Measurements from ENCODE around the gene ZFP36L1. TPM values are rescaled to one million over a fixed set of nuclear protein-coding genes. Genes with fewer than 3 reads are reported as not detected.

Gene ZFP36L1
- total RNA-seq, 1 donor from 2014 or later = 48.0 TPM

- peaks cover 54% of the 10 kb centered on the region for H3K4me1 ChIP-seq
- DNase-seq = no peak
- intact Hi-C loops (cut with micrococcal nuclease) = no loop called here
- TF ChIP-seq CTCF (IDR thresholded peaks at IDR 0.05; ENCODE audit: borderline replicate concordance) = no peak
- no peak overlapping the region for H3K4me3 ChIP-seq
- H3K9me3 ChIP-seq (replicated peaks) = no peaks in the 10 kb centered on the region
- no peaks in the 10 kb centered on the region for H3K27me3 ChIP-seq (ENCODE audit: low read depth)
- no peaks in the 10 kb centered on the region for H3K36me3 ChIP-seq
- peak overlapping the region; percentile 83 for H3K27ac ChIP-seq (replicated peaks)
Observed at GRCh38 chr14:68761391-68761790, 31.5 kb downstream of the ZFP36L1 start.

- Histone ChIP-seq H3K27ac (replicated peaks) (no peak overlapping the region), H3K4me1 (peaks cover 54% of the 10 kb centered on the region), H3K4me3 (no peak overlapping the region), H3K36me3 (no peaks in the 10 kb centered on the region), H3K27me3 (ENCODE audit: low read depth) (no peaks in the 10 kb centered on the region), H3K9me3 (replicated peaks) (no peaks in the 10 kb centered on the region)
- TF ChIP-seq CTCF (IDR thresholded peaks at IDR 0.05; ENCODE audit: borderline replicate concordance) = no peak
- intact Hi-C loops (cut with micrococcal nuclease) = no loop called here
- DNase-seq = no peak
Observed at GRCh38 chr14:68760761-68761160, 32.1 kb downstream of the ZFP36L1 start.

GRCh38 chr14:68759937-68760336 is 32.9 kb downstream of the ZFP36L1 start:
- no peak overlapping the region for H3K27ac ChIP-seq (replicated peaks)
- no peaks in the 10 kb centered on the region for H3K9me3 ChIP-seq (replicated peaks)
- intact Hi-C loops (cut with micrococcal nuclease) = no loop called here
- H3K4me1 ChIP-seq = peaks cover 54% of the 10 kb centered on the region
- H3K4me3 ChIP-seq = no peak overlapping the region
- TF ChIP-seq CTCF (IDR thresholded peaks at IDR 0.05; ENCODE audit: borderline replicate concordance) = no peak
- H3K27me3 ChIP-seq (ENCODE audit: low read depth) = no peaks in the 10 kb centered on the region
- H3K36me3 ChIP-seq = no peaks in the 10 kb centered on the region
- no peak for DNase-seq

GRCh38 chr14:68759017-68759560 is 33.8 kb downstream of the ZFP36L1 start:
- Histone ChIP-seq H3K27me3 (ENCODE audit: low read depth) (no peaks in the 10 kb centered on the region), H3K9me3 (replicated peaks) (no peaks in the 10 kb centered on the region), H3K27ac (replicated peaks) (no peak overlapping the region), H3K4me3 (no peak overlapping the region), H3K36me3 (no peaks in the 10 kb centered on the region), H3K4me1 (peaks cover 54% of the 10 kb centered on the region)
- DNase-seq = no peak
- no peak for TF ChIP-seq CTCF (IDR thresholded peaks at IDR 0.05; ENCODE audit: borderline replicate concordance)
- intact Hi-C loops (cut with micrococcal nuclease) = no loop called here

- Histone ChIP-seq H3K36me3 (no peaks in the 10 kb centered on the region), H3K4me3 (no peak overlapping the region), H3K27ac (replicated peaks) (peak overlapping the region; percentile 40), H3K9me3 (replicated peaks) (no peaks in the 10 kb centered on the region), H3K4me1 (peaks cover 48% of the 10 kb centered on the region), H3K27me3 (ENCODE audit: low read depth) (no peaks in the 10 kb centered on the region)
- intact Hi-C loops (cut with micrococcal nuclease) = no loop called here
- TF ChIP-seq CTCF (IDR thresholded peaks at IDR 0.05; ENCODE audit: borderline replicate concordance) = no peak
- DNase-seq = no peak
Observed at GRCh38 chr14:68758301-68758700, 34.6 kb downstream of the ZFP36L1 start.

Measured in left ventricle myocardium inferior (tissue), 1 donor.